K562 (cell line): ENCODE measurements around the gene SUPT5H. TPM values are rescaled to one million over a fixed set of nuclear protein-coding genes. Genes with fewer than 3 reads are reported as not detected.

ENCODE experiments used
- CEBPB ChIP-seq: fragments of 450-650 bp; IDR thresholded peaks from 2 replicates; pipeline ENCODE4 v1.6.1; 2016; ENCODE audit warnings: missing genetic modification characterization, missing compliant biosample characterization
- GTF2A2 ChIP-seq: IDR thresholded peaks from 2 replicates; pipeline ENCODE4 v1.6.1; 2016; ENCODE audit warnings: mild to moderate bottlenecking, missing genetic modification characterization, missing compliant biosample characterization
- KAT2B ChIP-seq: IDR thresholded peaks from one replicate; pipeline ENCODE4 v1.6.1; 2012; ENCODE audit warnings: low read depth, mild to moderate bottlenecking, control low read depth, inconsistent platforms, low read length, moderate library complexity
- MEF2D ChIP-seq: conservative IDR thresholded peaks from 2 replicates; pipeline ENCODE4 v1.6.1; 2016; ENCODE audit warnings: low read depth, missing genetic modification characterization, missing compliant biosample characterization
- TCF7 ChIP-seq: sonication (generic); IDR thresholded peaks from 2 replicates; pipeline ENCODE4 v1.6.1; 2016; ENCODE audit warnings: antibody characterized with exemption, borderline replicate concordance
- TEAD4 ChIP-seq, 2 experiments: sonication (generic) in 1 of 2; formaldehyde crosslinking in 1 of 2; IDR thresholded peaks; 2 replicates each; pipeline versions ENCODE4 v1.6.1 to v1.8.0; 2012 to 2022; ENCODE audit warnings: borderline replicate concordance in 1 of 2, inconsistent platforms in 1 of 2, low read length in 1 of 2, mild to moderate bottlenecking in 1 of 2, missing genetic modification reagents in 1 of 2
- ZNF232 ChIP-seq: sonication (generic); formaldehyde crosslinking; IDR thresholded peaks from 2 replicates; pipeline ENCODE4 v1.8.0; 2022; ENCODE audit warnings: mild to moderate bottlenecking, missing genetic modification reagents
- polyA plus RNA-seq, 8 experiments: library from polyadenylated mRNA; depleted of rRNA in 4 of 8; stranded (reverse) in 5 of 8; unstranded in 3 of 8; fragments of >200 nt; fragmentation: Nextera tagmentation in 2 of 8; fragmentation: Illumina TruSeq in 1 of 8; extraction: Ambion mirVana in 2 of 8; extraction: Trizol in 1 of 8; gene quantifications; 2 replicates each; pipeline versions ENCODE4 v1.2.1 to v1.2.3, GENCODE V29; 2011 to 2014; ENCODE audit warnings: inconsistent platforms in 1 of 8, missing spikeins in 1 of 8
- total RNA-seq, 7 experiments: library from RNA; depleted of rRNA in 6 of 7; stranded (reverse); fragments of >200 nt in 6 of 7; fragmentation: Illumina TruSeq in 2 of 7; extraction: Trizol in 2 of 7; gene quantifications; 2 replicates each; pipeline versions ENCODE4 v1.2.1 to v1.2.3, GENCODE V29; 2011 to 2021; ENCODE audit warnings: low replicate concordance in 1 of 7
- TF ChIP-seq, protein P1 (sequence below): fragments of 250-450 bp; sonication (Bioruptor Pico); IDR thresholded peaks from 2 replicates; pipeline ENCODE4 v1.5.0; 2021
- TF ChIP-seq, protein P2 (sequence below), 2 experiments: fragments of 450-650 bp; conservative IDR thresholded peaks; 2 replicates each; pipeline ENCODE4 v1.6.1; 2017; ENCODE audit warnings: mild to moderate bottlenecking in 2 of 2, moderate library complexity in 2 of 2
- TF ChIP-seq, protein P3 (sequence below): fragments of 250-450 bp; sonication (Bioruptor Pico); IDR thresholded peaks from 2 replicates; pipeline ENCODE4 v1.9.0; 2021; ENCODE audit warnings: mild to moderate bottlenecking, inconsistent platforms
- TF ChIP-seq, protein P4 (sequence below): fragments of 450-650 bp; IDR thresholded peaks from 2 replicates; pipeline ENCODE4 v1.6.1; 2016; ENCODE audit warnings: mild to moderate bottlenecking

SUPT5H gene
- total and polyA plus RNA-seq, 9 of the 15 experiments (the other 6 are each of a cell fraction or from before 2014, with no cell fraction given), result 13.3 to 85.9 (median 35.9) TPM

DNA sequence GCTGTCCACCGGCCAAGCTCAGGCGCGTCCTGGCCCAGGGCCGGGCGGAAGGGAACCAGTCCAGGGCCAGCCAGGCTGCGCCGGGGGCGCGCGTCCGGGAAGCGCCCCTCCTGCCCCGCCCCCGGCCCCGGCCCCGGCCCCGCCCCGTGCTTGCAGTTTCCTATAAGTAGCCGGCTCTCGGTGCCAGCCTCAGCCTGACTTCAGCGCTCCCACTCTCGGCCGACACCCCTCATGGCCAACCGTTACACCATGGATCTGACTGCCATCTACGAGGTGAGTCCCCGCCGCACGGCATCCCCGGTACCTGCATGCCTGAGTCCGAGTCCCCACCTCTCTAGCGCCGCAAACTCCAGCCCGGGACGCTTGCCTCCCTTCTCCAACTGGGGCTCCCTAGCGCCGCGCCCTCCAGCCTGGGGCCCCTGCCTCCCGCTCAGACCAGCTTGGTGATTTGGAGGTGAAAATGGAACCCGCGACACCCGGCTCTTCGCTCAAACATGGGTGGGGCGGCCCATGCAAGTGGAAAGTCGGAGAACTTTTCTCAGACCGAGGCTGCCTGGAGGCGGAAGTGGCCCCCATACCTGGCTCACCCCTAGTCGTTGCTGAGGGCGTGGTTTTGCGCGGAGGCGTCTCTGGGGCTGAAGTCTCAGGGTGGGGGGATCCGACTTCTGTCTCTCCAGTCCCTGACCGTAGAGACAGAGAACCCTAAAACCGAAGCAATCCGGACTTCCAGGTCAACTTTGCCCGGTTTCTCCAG, 38.5 kb upstream of the SUPT5H start, which contains the start of gene ZFP36 (continued):
- TF ChIP-seq TEAD4 (IDR thresholded peaks at IDR 0.05; ENCODE audit: low read length) (no peak), TEAD4 (CRISPR knock-in tag; IDR thresholded peaks at IDR 0.05; ENCODE audit: borderline replicate concordance) (no peak), TCF7 (peak; percentile 50; the same call in 1 of the 2 replicates), CEBPB (no peak), MEF2D (tag) (no peak), KAT2B (no peak), ZNF232 (CRISPR knock-in tag) (no peak), GTF2A2 (tag) (peak; percentile 92)
- TF ChIP-seq, protein P1, sequence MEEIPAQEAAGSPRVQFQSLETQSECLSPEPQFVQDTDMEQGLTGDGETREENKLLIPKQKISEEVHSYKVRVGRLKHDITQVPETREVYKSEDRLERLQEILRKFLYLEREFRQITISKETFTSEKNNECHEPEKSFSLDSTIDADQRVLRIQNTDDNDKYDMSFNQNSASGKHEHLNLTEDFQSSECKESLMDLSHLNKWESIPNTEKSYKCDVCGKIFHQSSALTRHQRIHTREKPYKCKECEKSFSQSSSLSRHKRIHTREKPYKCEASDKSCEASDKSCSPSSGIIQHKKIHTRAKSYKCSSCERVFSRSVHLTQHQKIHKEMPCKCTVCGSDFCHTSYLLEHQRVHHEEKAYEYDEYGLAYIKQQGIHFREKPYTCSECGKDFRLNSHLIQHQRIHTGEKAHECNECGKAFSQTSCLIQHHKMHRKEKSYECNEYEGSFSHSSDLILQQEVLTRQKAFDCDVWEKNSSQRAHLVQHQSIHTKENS (CRISPR knock-in tag), result no peak
- TF ChIP-seq, protein P2, sequence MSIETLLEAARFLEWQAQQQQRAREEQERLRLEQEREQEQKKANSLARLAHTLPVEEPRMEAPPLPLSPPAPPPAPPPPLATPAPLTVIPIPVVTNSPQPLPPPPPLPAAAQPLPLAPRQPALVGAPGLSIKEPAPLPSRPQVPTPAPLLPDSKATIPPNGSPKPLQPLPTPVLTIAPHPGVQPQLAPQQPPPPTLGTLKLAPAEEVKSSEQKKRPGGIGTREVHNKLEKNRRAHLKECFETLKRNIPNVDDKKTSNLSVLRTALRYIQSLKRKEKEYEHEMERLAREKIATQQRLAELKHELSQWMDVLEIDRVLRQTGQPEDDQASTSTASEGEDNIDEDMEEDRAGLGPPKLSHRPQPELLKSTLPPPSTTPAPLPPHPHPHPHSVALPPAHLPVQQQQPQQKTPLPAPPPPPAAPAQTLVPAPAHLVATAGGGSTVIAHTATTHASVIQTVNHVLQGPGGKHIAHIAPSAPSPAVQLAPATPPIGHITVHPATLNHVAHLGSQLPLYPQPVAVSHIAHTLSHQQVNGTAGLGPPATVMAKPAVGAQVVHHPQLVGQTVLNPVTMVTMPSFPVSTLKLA (conservative IDR thresholded peaks at IDR 0.05), result peak; percentile 34 to 67
- TF ChIP-seq, protein P3, sequence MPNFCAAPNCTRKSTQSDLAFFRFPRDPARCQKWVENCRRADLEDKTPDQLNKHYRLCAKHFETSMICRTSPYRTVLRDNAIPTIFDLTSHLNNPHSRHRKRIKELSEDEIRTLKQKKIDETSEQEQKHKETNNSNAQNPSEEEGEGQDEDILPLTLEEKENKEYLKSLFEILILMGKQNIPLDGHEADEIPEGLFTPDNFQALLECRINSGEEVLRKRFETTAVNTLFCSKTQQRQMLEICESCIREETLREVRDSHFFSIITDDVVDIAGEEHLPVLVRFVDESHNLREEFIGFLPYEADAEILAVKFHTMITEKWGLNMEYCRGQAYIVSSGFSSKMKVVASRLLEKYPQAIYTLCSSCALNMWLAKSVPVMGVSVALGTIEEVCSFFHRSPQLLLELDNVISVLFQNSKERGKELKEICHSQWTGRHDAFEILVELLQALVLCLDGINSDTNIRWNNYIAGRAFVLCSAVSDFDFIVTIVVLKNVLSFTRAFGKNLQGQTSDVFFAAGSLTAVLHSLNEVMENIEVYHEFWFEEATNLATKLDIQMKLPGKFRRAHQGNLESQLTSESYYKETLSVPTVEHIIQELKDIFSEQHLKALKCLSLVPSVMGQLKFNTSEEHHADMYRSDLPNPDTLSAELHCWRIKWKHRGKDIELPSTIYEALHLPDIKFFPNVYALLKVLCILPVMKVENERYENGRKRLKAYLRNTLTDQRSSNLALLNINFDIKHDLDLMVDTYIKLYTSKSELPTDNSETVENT (CRISPR knock-in tag), result 0 out of 2 replicates have a peak, but pooled peaks have one; percentile 49
- TF ChIP-seq, protein P4, sequence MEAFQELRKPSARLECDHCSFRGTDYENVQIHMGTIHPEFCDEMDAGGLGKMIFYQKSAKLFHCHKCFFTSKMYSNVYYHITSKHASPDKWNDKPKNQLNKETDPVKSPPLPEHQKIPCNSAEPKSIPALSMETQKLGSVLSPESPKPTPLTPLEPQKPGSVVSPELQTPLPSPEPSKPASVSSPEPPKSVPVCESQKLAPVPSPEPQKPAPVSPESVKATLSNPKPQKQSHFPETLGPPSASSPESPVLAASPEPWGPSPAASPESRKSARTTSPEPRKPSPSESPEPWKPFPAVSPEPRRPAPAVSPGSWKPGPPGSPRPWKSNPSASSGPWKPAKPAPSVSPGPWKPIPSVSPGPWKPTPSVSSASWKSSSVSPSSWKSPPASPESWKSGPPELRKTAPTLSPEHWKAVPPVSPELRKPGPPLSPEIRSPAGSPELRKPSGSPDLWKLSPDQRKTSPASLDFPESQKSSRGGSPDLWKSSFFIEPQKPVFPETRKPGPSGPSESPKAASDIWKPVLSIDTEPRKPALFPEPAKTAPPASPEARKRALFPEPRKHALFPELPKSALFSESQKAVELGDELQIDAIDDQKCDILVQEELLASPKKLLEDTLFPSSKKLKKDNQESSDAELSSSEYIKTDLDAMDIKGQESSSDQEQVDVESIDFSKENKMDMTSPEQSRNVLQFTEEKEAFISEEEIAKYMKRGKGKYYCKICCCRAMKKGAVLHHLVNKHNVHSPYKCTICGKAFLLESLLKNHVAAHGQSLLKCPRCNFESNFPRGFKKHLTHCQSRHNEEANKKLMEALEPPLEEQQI, result no peak
